Neural crest cell (in vitro differentiated cells): Measurements from ENCODE around the gene THRB. TPM values are rescaled to one million over a fixed set of nuclear protein-coding genes. Genes with fewer than 3 reads are reported as not detected.

ENCODE experiments used
- DNase-seq: peaks from one replicate; pipeline ENCODE4 v3.0.0; 2021; ENCODE audit warnings: low read depth, mixed read lengths, low spot score
- H3K27ac Mint-ChIP-seq: one replicate; pipeline ENCODE4 v1.8.0; 2021; ENCODE audit warnings: mild to moderate bottlenecking, mixed read lengths; ENCODE audit not compliant: unreplicated experiment
- H3K27me3 Mint-ChIP-seq: 2 replicates; pipeline ENCODE4 v1.8.0; 2021; ENCODE audit warnings: low read depth, mild to moderate bottlenecking, mixed read lengths
- H3K36me3 Mint-ChIP-seq: 2 replicates; pipeline ENCODE4 v1.8.0; 2021; ENCODE audit warnings: low read depth, mild to moderate bottlenecking, mixed read lengths
- H3K4me1 Mint-ChIP-seq: 2 replicates; pipeline ENCODE4 v1.8.0; 2021; ENCODE audit warnings: mixed read lengths
- H3K4me3 Mint-ChIP-seq: one replicate; pipeline ENCODE4 v1.8.0; 2021; ENCODE audit warnings: mild to moderate bottlenecking, mixed read lengths
- H3K9me3 Mint-ChIP-seq: 2 replicates; pipeline ENCODE4 v1.8.0; 2021; ENCODE audit warnings: mixed read lengths
- CTCF ChIP-seq: fragments of 200-600 bp; sonication (generic); conservative IDR thresholded peaks from 2 replicates; pipeline ENCODE4 v1.5.0; 2021; ENCODE audit warnings: antibody characterized with exemption, mild to moderate bottlenecking
- total RNA-seq: library from RNA; stranded (reverse); gene quantifications from 2 replicates; pipeline ENCODE4 v1.2.1, GENCODE V29; 2021

The THRB gene
- total RNA-seq, 1 donor from 2014 or later = 0.65 TPM

- Mint-ChIP-seq H3K9me3 (no peaks in the 10 kb centered on the region), H3K27ac (no peak overlapping the region), H3K36me3 (no peaks in the 10 kb centered on the region), H3K27me3 (no peaks in the 10 kb centered on the region), H3K4me3 (no peak overlapping the region), H3K4me1 (peaks cover 6% of the 10 kb centered on the region)
- DNase-seq = no peak
- TF ChIP-seq CTCF = no peak
Observed at GRCh38 chr3:24300949-24301348, 193.7 kb downstream of the THRB start.

GRCh38 chr3:24299806-24300626, 194.6 kb downstream of the THRB start:
- no peaks in the 10 kb centered on the region for H3K9me3 Mint-ChIP-seq
- TF ChIP-seq CTCF = no peak
- H3K4me1 Mint-ChIP-seq = peaks cover 6% of the 10 kb centered on the region
- no peak for DNase-seq
- H3K4me3 Mint-ChIP-seq = no peak overlapping the region
- no peaks in the 10 kb centered on the region for H3K36me3 Mint-ChIP-seq
- H3K27ac Mint-ChIP-seq = no peak overlapping the region
- no peaks in the 10 kb centered on the region for H3K27me3 Mint-ChIP-seq

GRCh38 chr3:24299246-24299805, 195.3 kb downstream of the THRB start:
- Mint-ChIP-seq H3K9me3 (no peaks in the 10 kb centered on the region), H3K27me3 (no peaks in the 10 kb centered on the region)

GRCh38 chr3:24296441-24297205, 198.0 kb downstream of the THRB start:
- Mint-ChIP-seq H3K36me3 (no peaks in the 10 kb centered on the region), H3K27ac (no peak overlapping the region), H3K4me1 (peaks cover 6% of the 10 kb centered on the region), H3K4me3 (no peak overlapping the region), H3K9me3 (no peaks in the 10 kb centered on the region), H3K27me3 (no peaks in the 10 kb centered on the region)
- DNase-seq = no peak
- TF ChIP-seq CTCF = no peak

More at GRCh38 chr3:24299246-24299805, 195.3 kb downstream of the THRB start:
- TF ChIP-seq CTCF = no peak
- Mint-ChIP-seq H3K36me3 (no peaks in the 10 kb centered on the region), H3K27ac (no peak overlapping the region), H3K4me3 (no peak overlapping the region), H3K4me1 (peaks cover 6% of the 10 kb centered on the region)
- DNase-seq = no peak

GRCh38 chr3:24294150-24294549, 200.5 kb downstream of the THRB start:
- Mint-ChIP-seq H3K4me3 (no peak overlapping the region), H3K36me3 (no peaks in the 10 kb centered on the region), H3K27me3 (no peaks in the 10 kb centered on the region), H3K4me1 (peaks cover 6% of the 10 kb centered on the region), H3K27ac (no peak overlapping the region), H3K9me3 (no peaks in the 10 kb centered on the region)
- no peak for TF ChIP-seq CTCF
- DNase-seq = no peak
